Myocyte (in vitro differentiated cells): ENCODE data around the gene PSTPIP1. TPM values are rescaled to one million over a fixed set of nuclear protein-coding genes. Genes with fewer than 3 reads are reported as not detected.

Source experiments
- DNase-seq: peaks from one replicate; pipeline ENCODE4 v3.0.0-alpha.2; 2012; ENCODE audit warnings: low read depth
- total RNA-seq: library from RNA; depleted of rRNA; stranded (reverse); fragments of >200 nt; gene quantifications from 2 replicates; pipeline ENCODE4 v1.2.3, GENCODE V29; 2014

PSTPIP1 gene
- total RNA-seq, 1 donor from 2014 or later: not detected

- no peak for DNase-seq
Measured at GRCh38 chr15:77068633-77069032, 73.7 kb downstream of the PSTPIP1 start.

- DNase-seq: peak; percentile 85
Measured at GRCh38 chr15:77069521-77070121, 74.7 kb downstream of the PSTPIP1 start.

- no peak for DNase-seq
Measured at GRCh38 chr15:77070180-77070494, 75.2 kb downstream of the PSTPIP1 start.

- DNase-seq: peak; percentile 95
Measured at GRCh38 chr15:77070495-77071304, 75.8 kb downstream of the PSTPIP1 start, which contains the start of gene TSPAN3. Gene TSPAN3 (minus strand): TSS chr15:77071109. CDS start chr15:77070954, 155 bp downstream.

- no peak for DNase-seq
Measured at GRCh38 chr15:77071305-77072223, 76.6 kb downstream of the PSTPIP1 start.

- DNase-seq: no peak
Measured at GRCh38 chr15:77074350-77074749, 79.4 kb downstream of the PSTPIP1 start.

GRCh38 chr15:77075528-77075927, 80.6 kb downstream of the PSTPIP1 start:
- peak; percentile 84 for DNase-seq

GRCh38 chr15:77076323-77076915, 81.5 kb downstream of the PSTPIP1 start:
- DNase-seq: peak; percentile 55

- peak; percentile 18 for DNase-seq
Measured at GRCh38 chr15:77081971-77082370, 87.0 kb downstream of the PSTPIP1 start.

- DNase-seq: no peak
Measured at GRCh38 chr15:77083381-77084160, 88.6 kb downstream of the PSTPIP1 start.

- DNase-seq: no peak
Measured at GRCh38 chr15:77084436-77084835, 89.5 kb downstream of the PSTPIP1 start.

GRCh38 chr15:77085297-77085696, 90.4 kb downstream of the PSTPIP1 start:
- peak; percentile 88 for DNase-seq

Other genes with a start within 250 kb of the PSTPIP1 start
- 16.4 and 22.0 TPM in 2 replicates for gene SCAPER, start 89.8 kb upstream of the PSTPIP1 start, total RNA-seq
- gene RCN2, start 63.4 kb upstream of the PSTPIP1 start, total RNA-seq: 106 and 114 TPM in 2 replicates
- 1,256 and 1,268 TPM in 2 replicates for gene TSPAN3, start 76.0 kb downstream of the PSTPIP1 start, total RNA-seq